Measurements from ENCODE around the gene ANKUB1.

ANKUB1 gene

DNA sequence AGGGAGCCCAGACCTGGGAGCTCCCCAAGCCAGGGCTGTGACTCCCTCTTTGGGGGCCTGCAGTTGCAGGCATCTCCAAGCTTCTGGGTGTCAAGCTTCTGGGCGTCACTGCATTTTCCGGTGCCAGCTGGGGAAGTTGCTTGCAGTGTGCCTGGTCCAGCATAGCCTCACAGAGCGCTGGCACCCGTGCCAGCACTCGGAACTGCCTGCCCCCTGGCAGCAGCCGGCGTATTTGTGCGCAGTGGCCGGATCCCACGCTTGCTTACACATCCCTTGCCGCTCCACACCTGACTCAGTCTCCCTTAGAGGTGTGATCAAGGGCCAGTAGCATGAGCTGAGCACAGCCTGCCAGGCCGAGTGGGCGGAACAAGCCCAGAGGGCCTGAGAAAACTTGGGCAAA, 77.1 kb downstream of the ANKUB1 start:
- TF ChIP-seq, protein P1, sequence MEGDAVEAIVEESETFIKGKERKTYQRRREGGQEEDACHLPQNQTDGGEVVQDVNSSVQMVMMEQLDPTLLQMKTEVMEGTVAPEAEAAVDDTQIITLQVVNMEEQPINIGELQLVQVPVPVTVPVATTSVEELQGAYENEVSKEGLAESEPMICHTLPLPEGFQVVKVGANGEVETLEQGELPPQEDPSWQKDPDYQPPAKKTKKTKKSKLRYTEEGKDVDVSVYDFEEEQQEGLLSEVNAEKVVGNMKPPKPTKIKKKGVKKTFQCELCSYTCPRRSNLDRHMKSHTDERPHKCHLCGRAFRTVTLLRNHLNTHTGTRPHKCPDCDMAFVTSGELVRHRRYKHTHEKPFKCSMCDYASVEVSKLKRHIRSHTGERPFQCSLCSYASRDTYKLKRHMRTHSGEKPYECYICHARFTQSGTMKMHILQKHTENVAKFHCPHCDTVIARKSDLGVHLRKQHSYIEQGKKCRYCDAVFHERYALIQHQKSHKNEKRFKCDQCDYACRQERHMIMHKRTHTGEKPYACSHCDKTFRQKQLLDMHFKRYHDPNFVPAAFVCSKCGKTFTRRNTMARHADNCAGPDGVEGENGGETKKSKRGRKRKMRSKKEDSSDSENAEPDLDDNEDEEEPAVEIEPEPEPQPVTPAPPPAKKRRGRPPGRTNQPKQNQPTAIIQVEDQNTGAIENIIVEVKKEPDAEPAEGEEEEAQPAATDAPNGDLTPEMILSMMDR (conservative IDR thresholded peaks at IDR 0.05; ENCODE audit: low read depth): no peak
- DNase-seq (ENCODE audit: low spot score): no peak
- POLR2A ChIA-PET (ENCODE audit: low non-redundant PET): no interaction called here
- H3K27ac ChIP-seq: no peak overlapping the region
- CTCF ChIA-PET: interaction anchor here (0.6 to 0.8 kb wide), 2 partner anchors 36 to 139 kb away, joined by 3 read pairs; no protein-coding TSS in a partner anchor

DNA sequence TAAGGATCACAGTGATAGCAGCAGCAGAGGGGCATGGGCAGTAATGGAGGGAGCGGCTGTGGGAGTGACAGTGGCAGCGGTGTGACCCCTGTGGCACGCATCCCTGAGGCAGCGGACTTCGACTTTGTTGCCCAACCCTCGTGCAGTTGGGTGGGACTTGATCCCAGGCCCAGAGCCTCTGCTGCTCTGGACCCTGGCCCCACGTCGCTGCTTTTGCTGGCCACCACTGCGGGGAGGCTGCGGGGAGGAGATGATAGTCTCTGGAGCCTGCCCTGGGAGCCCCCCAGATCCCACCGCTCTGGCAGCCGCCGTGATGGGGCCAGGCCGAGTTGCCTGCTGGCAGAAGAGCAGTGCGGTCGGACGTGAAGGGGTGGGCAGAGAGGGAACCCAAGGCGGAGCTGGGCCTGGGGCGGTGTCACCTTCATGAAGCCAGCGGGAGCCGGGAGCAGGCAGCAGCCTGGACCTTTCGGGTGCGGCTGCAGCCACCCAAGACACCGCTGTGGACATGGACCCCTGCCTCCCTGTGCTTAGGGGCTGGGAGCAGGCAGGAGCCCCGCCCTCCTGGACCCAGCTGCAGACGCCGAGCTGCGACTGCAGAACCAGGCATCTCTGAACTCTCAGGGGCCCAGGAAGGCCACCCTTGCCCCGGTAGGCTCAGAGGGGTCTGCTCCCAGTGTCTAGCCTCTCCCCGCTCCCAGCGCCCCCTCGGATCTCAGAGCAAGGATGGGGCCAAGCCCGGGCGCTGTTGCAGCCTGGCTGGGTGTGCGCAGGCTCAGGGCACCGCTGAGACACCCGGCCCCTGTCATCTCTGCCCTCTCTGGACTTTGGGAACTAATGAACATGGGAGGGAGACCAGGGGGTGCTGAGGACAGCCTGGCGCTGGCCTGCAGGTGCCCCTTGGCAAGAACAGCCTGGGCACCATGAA, 78.4 kb downstream of the ANKUB1 start:
- DNase-seq (ENCODE audit: low spot score): no peak
- ChIA-PET POLR2A (ENCODE audit: low non-redundant PET) (no interaction called here), CTCF (interaction anchor here (0.7 kb wide), 1 partner anchor 183 kb away, joined by 4 read pairs; no protein-coding TSS in a partner anchor)
- no peak overlapping the region for H3K27ac ChIP-seq
- TF ChIP-seq, protein P1 (conservative IDR thresholded peaks at IDR 0.05; ENCODE audit: low read depth): no peak

Data from RWPE1 (cell line).